Measurements from ENCODE around the gene RARB.

Gene RARB

GRCh38 chr3:25472731-25473130, 44.7 kb downstream of the RARB start:
- DNase-seq (ENCODE audit: low spot score) = no peak

DNA sequence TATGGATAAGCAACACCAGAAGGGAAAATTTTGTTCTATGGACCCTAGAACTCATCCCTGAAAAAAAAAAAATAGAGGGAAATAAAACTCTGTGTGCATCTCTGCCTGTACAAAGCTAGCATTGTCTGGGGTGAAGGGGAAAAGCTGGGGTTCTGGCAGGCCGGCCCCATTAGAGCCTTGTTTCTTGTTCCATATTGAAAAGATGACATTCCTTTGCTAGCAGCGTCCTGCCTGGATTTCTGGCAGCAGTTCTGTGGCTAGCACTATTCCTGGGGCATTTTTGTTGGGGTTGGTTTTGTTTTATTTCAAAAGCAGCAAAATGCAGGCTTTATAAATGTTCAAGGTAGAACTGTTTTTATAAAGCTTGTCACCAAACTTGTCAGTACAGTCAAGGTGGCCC, 45.2 kb downstream of the RARB start:
- DNase-seq (ENCODE audit: low spot score) = no peak

DNA sequence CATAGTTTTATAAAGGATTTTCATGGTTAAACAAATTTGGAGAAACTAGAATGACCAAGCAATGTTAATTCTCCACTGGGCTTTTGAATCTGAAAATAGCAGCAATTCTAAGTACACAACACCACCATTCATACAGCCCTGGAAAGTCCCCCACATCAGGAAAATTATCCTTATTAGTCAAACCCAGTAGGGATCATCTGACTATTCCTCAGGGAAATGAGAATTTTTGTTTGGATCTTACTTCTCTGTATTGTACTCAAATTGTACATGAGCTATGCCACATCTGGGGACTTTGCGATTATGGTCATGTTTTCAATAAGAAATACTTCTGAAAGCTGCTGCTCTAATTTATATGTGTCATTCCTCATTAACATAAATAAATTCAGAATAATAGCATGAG, 46.0 kb downstream of the RARB start:
- DNase-seq (ENCODE audit: low spot score) = no peak

GRCh38 chr3:25476639-25477038, 48.6 kb downstream of the RARB start:
- no peak for DNase-seq (ENCODE audit: low spot score)

DNA sequence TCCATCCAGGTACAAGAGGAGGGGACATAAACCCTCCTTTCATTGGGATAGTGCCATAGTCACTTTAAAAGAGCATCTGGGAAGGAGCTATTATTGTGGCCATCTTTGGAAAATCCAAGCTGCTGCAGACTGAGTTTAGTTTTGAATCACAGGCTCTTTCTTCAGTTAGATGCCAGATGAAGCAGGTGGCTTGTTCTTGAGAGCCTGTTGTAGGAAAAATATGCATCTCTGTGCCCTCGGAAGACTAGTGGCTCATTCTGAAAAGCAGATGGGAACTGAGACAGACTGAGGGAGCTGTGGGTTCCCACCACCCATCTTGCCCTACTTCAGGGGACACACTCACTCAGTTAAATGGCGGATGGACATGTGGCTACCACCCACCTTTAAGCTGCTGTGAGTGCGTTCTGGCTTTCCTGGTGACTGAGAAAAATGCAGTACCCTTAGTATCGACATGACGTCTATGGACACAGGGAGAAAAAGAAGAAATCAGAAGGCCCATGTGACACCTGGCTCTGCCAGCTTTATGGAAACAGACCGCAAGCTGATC, 50.2 kb downstream of the RARB start:
- DNase-seq (ENCODE audit: low spot score) = no peak

DNA sequence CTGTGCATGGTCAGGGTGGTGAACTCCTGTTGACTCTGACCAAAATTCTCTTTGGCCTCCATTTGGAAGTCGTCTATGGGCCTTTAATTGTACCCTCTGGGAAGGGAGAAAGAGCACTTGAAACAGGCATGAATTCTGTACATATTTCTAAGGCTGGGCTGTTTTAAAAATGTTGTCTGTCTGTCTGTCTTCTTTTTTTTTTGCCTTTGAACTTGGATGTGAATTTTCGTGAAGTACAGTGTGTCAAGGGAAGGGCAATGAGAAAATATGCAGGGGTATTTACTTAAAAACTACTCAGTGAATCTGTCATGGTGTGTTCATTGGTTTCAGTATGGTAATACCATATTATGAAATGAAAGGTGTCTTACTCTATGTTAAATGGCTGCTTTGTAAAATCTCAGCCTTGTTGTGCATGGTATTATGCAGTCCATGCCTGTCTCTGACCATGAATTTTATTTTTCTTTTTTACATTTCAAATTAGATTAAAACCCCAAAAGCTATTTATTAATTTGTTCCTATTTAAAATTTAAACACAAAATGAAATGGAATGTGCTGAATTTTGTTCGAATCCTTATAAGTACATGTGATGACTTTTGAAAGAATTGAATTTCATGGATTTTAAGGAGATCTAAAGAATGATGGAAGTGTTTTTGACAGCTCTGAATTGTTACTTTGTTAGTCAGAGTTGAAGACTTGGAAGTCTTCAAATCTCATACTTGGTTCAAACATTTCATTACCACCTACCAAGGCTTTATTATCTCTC, 51.1 kb downstream of the RARB start:
- DNase-seq (ENCODE audit: low spot score) = no peak

DNA sequence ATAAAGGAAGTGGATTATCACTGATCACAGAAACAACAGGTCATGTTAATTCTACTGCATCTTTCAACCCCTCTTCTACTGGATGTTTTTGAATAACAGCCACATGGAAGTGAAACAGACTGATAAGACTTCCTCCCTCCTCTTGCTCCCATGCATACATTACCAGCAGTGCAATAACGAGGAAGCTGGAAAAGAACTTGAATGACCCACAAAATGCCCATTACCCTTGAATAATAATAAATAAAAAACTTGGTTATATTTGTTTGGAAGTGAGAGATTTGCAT, 51.6 kb downstream of the RARB start:
- DNase-seq (ENCODE audit: low spot score) = no peak

- DNase-seq (ENCODE audit: low spot score) = no peak
These were observed 52.7 kb downstream of the RARB start for GRCh38 chr3:25480811-25481210.

GRCh38 chr3:25481386-25481785, 53.3 kb downstream of the RARB start:
- no peak for DNase-seq (ENCODE audit: low spot score)

DNA sequence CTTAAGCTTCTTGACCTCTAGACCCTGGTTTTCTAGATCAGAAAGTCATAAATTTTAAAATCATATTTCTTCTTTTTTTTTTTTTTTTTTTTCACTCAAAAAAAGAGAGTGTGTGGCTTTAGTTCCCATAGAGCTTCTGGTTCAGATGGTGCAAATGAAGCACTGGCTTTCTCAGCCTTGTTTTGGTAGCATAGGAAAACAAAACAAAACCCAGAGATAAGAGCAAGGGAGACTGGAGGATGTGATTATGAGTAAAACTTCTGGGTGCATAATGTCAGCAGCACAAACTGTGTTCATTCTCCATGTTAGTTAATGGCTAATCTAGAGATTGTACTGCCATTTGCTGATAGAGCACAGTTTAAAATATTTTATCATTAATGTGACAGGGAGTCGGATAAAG, 55.4 kb downstream of the RARB start:
- DNase-seq (ENCODE audit: low spot score) = no peak

DNA sequence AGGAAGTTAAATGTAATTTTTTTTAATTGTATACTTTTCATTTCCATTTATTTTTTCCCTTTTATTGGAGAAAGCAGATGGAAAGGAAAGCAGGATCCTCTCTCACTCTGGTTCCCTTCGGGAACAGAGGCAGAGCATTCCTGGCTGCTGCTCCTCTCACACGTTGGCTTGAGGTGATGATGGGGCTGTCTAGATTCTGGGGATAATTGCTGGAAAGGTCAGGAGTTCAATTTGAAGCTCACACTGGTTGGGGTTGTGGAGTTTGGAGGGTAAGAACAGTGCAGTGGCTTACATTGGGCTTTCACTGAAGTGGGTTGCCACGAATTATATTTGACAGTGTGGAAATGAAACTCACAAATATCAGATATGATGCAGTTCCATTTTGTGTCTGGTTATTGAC, 57.6 kb downstream of the RARB start:
- DNase-seq (ENCODE audit: low spot score) = no peak

- DNase-seq (ENCODE audit: low spot score) = no peak
These were observed 58.9 kb downstream of the RARB start for GRCh38 chr3:25486932-25487331.

- no peak for DNase-seq (ENCODE audit: low spot score)
These were observed 62.0 kb downstream of the RARB start for GRCh38 chr3:25489858-25490593.

DNA sequence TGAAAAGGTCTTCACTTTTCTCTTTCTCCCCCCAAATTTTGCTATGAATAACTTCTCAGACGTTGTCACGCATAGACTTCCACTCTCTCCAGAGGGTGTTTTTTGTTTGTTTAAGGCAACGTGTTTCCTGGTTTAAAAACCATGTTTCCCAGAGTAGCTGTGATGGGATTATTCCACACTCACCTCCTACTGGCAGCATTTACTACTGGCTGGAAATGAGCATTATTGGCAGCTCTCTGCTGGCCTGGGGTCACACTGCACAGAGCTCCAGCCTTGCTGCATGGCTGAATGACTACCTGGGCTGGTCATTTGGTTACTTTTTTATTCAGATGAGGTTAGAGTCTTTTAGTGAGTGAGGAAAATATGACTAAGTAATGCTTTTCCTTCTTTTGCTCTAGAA, 65.2 kb downstream of the RARB start:
- DNase-seq (ENCODE audit: low spot score) = no peak

- DNase-seq (ENCODE audit: low spot score) = no peak
These were observed 65.7 kb downstream of the RARB start for GRCh38 chr3:25493786-25494185.

DNA sequence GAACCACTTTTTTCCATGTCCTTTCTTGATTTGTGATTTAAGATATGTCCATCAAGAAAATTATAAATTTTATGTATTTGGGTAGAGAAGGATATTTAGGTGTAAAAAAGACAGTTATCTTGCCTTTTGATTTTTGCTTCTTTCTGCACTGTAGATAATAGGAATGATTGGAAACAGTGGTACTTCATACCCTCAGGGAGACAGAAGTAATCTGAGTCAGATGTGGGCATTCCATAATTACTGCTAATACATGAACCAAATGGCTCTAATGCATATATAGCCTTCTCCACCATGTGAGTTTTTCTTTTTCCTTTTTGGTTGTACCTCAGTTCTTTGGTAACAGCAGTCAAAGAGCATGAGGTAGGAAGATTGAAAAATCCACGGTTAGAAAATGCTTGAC, 67.2 kb downstream of the RARB start:
- no peak for DNase-seq (ENCODE audit: low spot score)

GRCh38 chr3:25495726-25496253, 67.7 kb downstream of the RARB start:
- DNase-seq (ENCODE audit: low spot score) = no peak

GRCh38 chr3:25497096-25497495, 69.0 kb downstream of the RARB start:
- no peak for DNase-seq (ENCODE audit: low spot score)

- DNase-seq (ENCODE audit: low spot score) = no peak
These were observed 72.7 kb downstream of the RARB start for GRCh38 chr3:25500706-25501210.

DNA sequence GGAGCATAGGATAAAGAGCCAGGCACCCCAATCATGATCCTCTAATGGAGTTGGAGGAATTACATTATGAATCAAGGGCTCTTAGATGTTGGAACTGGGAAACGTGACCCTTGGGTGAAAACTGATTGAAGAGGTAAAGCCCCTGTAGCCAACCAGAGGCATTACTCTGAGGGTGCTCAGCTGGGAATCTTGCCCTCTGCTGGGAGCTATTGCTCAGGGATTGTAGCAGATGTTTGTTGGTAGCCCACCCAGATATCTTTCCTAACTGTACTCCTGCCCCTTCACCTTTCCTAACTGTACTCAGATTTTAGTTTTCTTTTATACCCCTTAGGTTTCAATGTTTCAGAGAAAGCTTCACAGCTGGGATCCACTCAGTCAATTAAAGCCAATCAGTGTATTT, 74.2 kb downstream of the RARB start:
- DNase-seq (ENCODE audit: low spot score) = no peak

DNA sequence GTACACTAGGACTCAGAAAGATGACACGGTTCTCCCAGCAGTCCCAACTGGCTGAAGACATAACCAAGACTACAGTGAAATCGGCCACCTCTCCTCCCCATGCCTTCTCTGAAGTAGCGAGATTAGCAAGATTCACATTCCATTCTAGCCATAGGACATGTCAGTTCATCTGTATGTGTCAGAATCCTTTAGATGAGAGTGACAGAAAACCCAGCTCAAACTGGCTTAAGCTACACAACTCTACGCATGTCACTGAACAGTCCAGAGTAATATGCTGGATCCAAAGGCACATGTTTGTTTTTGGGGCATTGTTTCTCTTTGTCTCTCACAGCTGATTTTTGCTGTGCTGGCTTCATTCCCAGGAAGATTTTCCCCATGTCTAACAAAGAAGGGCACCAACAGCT, 75.8 kb downstream of the RARB start:
- DNase-seq (ENCODE audit: low spot score) = no peak

DNA sequence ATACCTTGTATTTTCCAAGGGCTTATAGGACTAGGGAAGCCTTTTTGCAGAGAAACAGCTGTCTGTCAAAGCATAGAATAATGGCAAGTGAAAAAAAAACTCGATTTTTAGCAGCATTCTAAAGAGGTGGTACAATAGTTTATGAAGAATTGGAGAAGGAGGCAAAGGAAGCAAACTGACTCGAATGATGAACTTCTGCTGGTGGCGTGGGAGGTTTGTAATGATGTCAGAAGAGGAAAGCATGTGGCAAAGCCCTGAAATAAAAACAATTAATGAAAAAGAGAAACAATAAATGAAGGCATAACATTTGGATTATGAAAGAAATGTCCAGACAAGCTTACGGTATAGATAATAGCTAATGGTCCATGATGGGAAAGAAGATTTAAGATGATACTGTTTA, 77.5 kb downstream of the RARB start:
- no peak for DNase-seq (ENCODE audit: low spot score)

GRCh38 chr3:25507811-25508210, 79.7 kb downstream of the RARB start:
- no peak for DNase-seq (ENCODE audit: low spot score)
